ENCODE measurements around the gene TSPAN1. TPM values are rescaled to one million over a fixed set of nuclear protein-coding genes. Genes with fewer than 3 reads are reported as not detected.

TSPAN1 gene
- total and polyA plus RNA-seq, 7 experiments from 2014 or later = not detected

DNA sequence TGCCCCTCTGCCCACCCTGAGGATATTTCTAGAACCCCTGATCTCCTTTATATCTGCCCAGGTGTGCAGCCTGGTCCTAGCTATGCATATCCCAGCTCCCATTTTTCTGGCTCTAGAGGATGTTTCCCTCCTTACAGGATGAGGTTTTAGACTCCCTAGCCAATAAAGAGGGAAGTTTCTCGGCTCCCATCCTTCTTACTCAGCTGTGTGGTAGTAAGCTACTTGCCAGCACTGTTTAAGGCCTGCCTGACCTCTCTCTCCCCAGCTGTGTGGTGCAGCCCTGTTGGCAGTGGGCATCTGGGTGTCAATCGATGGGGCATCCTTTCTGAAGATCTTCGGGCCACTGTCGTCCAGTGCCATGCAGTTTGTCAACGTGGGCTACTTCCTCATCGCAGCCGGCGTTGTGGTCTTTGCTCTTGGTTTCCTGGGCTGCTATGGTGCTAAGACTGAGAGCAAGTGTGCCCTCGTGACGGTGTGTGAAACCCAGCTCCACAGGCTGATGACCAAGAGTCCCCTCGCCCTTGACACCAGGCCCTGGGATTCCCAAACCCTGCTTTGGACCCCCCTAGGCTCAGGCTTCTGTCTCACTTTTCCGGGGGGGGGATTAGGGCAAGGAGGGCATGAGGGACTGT, 9.2 kb downstream of the TSPAN1 start:
- no peak overlapping the region for H3K4me3 Mint-ChIP-seq
- Histone ChIP-seq H3K9me3 (ENCODE audit: control insufficient read depth in 2 of 3, low read length in 3 of 3) (no peaks in the 10 kb centered on the region), H3K27me3 (ENCODE audit: control insufficient read depth in 2 of 2, insufficient read depth in 2 of 2, low read length in 2 of 2) (no peaks in the 10 kb centered on the region), H3K36me3 (ENCODE audit: control insufficient read depth in 2 of 3, insufficient read depth in 3 of 3, low read length in 3 of 3) (peaks cover 0 to 1% (median 0%) of the 10 kb centered on the region in 3 experiments), H3K27ac (ENCODE audit: low read depth, low read length) (no peak overlapping the region), H3K4me3 (ENCODE audit: low read length) (no peak overlapping the region), H3K4me1 (ENCODE audit: control insufficient read depth in 2 of 2, insufficient read depth in 2 of 2, low read length in 2 of 2) (no peaks in the 10 kb centered on the region)
- H3K4me1 Mint-ChIP-seq = peaks cover 0 to 19% (median 14%) of the 10 kb centered on the region in 7 donors
- ChIA-PET CTCF (interaction anchor here (10.7 kb wide), 1 partner anchor 148 kb away, joined by 119 read pairs; no protein-coding TSS in a partner anchor), POLR2A (interaction anchor here (0.8 kb wide), 1 partner anchor 52 kb away, joined by 3 read pairs; no protein-coding TSS in a partner anchor)
- intact Hi-C loops (cut with micrococcal nuclease) = no loop called here
- H3K36me3 Mint-ChIP-seq = peaks cover 0 to 11% (median 5%) of the 10 kb centered on the region in 5 donors
- ATAC-seq (peak; percentile 44), DNase-seq (no peak)
- H3K27ac Mint-ChIP-seq = peak overlapping the region in 3 of 9 donors; percentile 38 to 50 (median 38)
- H3K27me3 Mint-ChIP-seq = no peaks in the 10 kb centered on the region
- no peaks in the 10 kb centered on the region for H3K9me3 Mint-ChIP-seq

DNA sequence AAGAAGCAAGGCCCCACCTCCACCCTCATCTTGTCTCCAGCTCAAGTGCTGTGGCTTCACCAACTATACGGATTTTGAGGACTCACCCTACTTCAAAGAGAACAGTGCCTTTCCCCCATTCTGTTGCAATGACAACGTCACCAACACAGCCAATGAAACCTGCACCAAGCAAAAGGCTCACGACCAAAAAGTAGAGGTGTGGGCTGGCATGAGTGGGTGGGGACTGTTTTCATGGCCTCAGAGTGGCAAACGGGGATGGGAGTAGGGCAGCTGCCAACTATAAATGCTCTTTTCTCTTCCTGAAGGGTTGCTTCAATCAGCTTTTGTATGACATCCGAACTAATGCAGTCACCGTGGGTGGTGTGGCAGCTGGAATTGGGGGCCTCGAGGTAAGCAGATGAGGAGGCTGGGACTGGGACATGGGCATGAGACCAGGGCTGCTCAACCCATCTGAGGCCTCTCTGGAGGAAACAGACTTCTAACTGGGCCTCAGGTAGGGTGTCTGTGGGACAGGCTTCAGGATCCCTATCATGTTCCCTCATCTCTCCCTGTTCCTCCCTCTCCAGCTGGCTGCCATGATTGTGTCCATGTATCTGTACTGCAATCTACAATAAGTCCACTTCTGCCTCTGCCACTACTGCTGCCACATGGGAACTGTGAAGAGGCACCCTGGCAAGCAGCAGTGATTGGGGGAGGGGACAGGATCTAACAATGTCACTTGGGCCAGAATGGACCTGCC, 10.2 kb downstream of the TSPAN1 start:
- CTCF ChIA-PET = interaction anchor here (1.0 to 10.7 kb wide), 2 partner anchors 38 to 149 kb away, joined by 3 to 119 read pairs; no protein-coding TSS in a partner anchor
- Histone ChIP-seq H3K4me1 (ENCODE audit: control insufficient read depth in 2 of 2, insufficient read depth in 2 of 2, low read length in 2 of 2) (no peaks in the 10 kb centered on the region), H3K9me3 (ENCODE audit: control insufficient read depth in 2 of 3, low read length in 3 of 3) (no peaks in the 10 kb centered on the region), H3K36me3 (ENCODE audit: control insufficient read depth in 2 of 3, insufficient read depth in 3 of 3, low read length in 3 of 3) (peaks cover 0 to 10% (median 0%) of the 10 kb centered on the region in 3 experiments), H3K27ac (ENCODE audit: low read depth, low read length) (no peak overlapping the region), H3K27me3 (ENCODE audit: control insufficient read depth in 2 of 2, insufficient read depth in 2 of 2, low read length in 2 of 2) (no peaks in the 10 kb centered on the region), H3K4me3 (ENCODE audit: low read length) (no peak overlapping the region)
- POLR2A ChIA-PET = interaction anchor here (0.6 to 0.8 kb wide), 2 partner anchors 51 to 128 kb away, joined by 3 read pairs; no protein-coding TSS in a partner anchor
- DNase-seq (peak in 3 of 9 donors; percentile 8 to 58 (median 25)), ATAC-seq (peak; percentile 29)
- Mint-ChIP-seq H3K36me3 (peaks cover 3 to 16% (median 6%) of the 10 kb centered on the region in 5 donors), H3K9me3 (no peaks in the 10 kb centered on the region), H3K4me1 (peaks cover 0 to 19% (median 14%) of the 10 kb centered on the region in 7 donors), H3K4me3 (no peak overlapping the region), H3K27me3 (no peaks in the 10 kb centered on the region), H3K27ac (peak overlapping the region in 6 of 9 donors; percentile 50 to 87 (median 72))
- intact Hi-C loops (cut with micrococcal nuclease) = no loop called here

DNA sequence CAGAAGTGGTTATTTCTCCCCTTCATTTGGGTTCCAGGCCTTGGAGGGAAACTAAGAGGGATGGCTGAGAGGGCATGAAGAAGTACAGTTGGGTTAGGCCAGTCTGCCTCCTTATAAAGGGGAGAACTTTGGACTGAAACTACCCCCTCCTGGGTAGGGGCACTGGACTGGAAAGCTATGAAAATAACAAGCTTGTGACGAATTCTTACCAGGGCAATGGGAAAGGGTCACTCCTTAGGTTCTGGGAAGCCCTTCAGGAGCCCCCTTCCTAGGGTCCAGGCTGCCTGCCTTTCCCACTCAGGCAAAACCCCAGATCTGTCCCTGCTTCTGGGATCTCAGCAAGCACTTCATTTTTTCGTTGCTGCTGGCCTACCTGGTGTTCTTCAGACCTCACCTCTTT, 11.2 kb downstream of the TSPAN1 start:
- intact Hi-C loops (cut with micrococcal nuclease) = no loop called here
- ATAC-seq = no peak
- H3K4me1 ChIP-seq (ENCODE audit: control insufficient read depth in 2 of 2, insufficient read depth in 2 of 2, low read length in 2 of 2) = no peaks in the 10 kb centered on the region
- CTCF ChIA-PET = no interaction called here
- Mint-ChIP-seq H3K36me3 (peaks cover 4 to 22% (median 7%) of the 10 kb centered on the region in 5 donors), H3K27ac (peak overlapping the region in 6 of 9 donors; percentile 8 to 75 (median 58)), H3K9me3 (no peaks in the 10 kb centered on the region), H3K4me1 (peaks cover 0 to 19% (median 14%) of the 10 kb centered on the region in 7 donors), H3K4me3 (no peak overlapping the region), H3K27me3 (no peaks in the 10 kb centered on the region)
- no peaks in the 10 kb centered on the region for H3K9me3 ChIP-seq (ENCODE audit: control insufficient read depth in 2 of 3, low read length in 3 of 3)
- no peaks in the 10 kb centered on the region for H3K27me3 ChIP-seq (ENCODE audit: control insufficient read depth in 2 of 2, insufficient read depth in 2 of 2, low read length in 2 of 2)
- peaks cover 0 to 19% (median 4%) of the 10 kb centered on the region in 3 experiments for H3K36me3 ChIP-seq (ENCODE audit: control insufficient read depth in 2 of 3, insufficient read depth in 3 of 3, low read length in 3 of 3)
- no peak for DNase-seq
- H3K4me3 ChIP-seq (ENCODE audit: low read length) = no peak overlapping the region
- POLR2A ChIA-PET = no interaction called here
- H3K27ac ChIP-seq (ENCODE audit: low read depth, low read length) = no peak overlapping the region

DNA sequence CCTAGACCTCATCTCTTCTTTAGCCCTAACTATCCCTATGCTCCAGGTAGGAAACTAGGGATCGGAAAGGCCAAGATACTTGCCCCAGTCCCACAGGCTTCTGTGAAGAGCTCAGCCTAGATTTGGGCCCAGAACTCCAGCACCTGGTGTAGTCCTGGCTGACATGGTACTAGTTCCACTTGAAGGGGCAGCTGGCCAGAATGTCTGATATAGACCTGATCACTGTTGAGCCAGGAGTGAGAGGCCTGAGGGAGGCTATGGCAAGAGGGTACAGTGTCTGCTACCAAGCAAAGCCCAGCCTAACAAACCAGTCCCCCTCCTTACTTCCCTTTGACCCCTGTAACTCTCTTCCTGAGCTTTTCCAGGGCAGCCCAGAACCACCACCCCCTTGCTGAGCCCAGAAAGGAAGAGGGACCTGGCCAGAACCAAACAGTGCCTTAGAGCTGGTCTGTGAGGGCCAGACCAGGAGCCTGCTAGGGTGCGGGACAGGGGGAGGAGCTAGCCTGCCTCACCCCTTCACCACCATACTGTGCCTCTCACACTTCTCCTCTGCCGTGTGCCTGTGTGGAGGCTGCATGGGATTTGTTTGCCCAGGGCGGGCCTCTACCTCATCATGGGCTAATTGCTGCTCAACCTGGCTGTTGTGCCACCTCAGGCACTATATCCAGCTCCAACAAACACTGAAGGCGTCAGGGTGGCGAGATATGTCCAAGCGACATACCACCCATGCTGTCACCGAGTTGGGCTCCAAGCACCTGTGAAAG, 12.4 kb downstream of the TSPAN1 start:
- no peak overlapping the region for H3K27ac ChIP-seq (ENCODE audit: low read depth, low read length)
- peak overlapping the region in 3 of 9 donors; percentile 25 to 29 (median 25) for H3K27ac Mint-ChIP-seq
- H3K4me1 Mint-ChIP-seq = peaks cover 0 to 19% (median 13%) of the 10 kb centered on the region in 7 donors
- intact Hi-C loops (cut with micrococcal nuclease) = no loop called here
- ChIA-PET CTCF (interaction anchor here (0.8 kb wide), 1 partner anchor 151 kb away, joined by 4 read pairs; no protein-coding TSS in a partner anchor), POLR2A (interaction anchor here (0.7 kb wide), 1 partner anchor 11 kb away, joined by 3 read pairs; no protein-coding TSS in a partner anchor)
- H3K27me3 Mint-ChIP-seq = no peaks in the 10 kb centered on the region
- H3K4me1 ChIP-seq (ENCODE audit: control insufficient read depth in 2 of 2, insufficient read depth in 2 of 2, low read length in 2 of 2) = no peaks in the 10 kb centered on the region
- no peak overlapping the region for H3K4me3 Mint-ChIP-seq
- peaks cover 6 to 29% (median 7%) of the 10 kb centered on the region in 5 donors for H3K36me3 Mint-ChIP-seq
- H3K4me3 ChIP-seq (ENCODE audit: low read length) = no peak overlapping the region
- H3K36me3 ChIP-seq (ENCODE audit: control insufficient read depth in 2 of 3, insufficient read depth in 3 of 3, low read length in 3 of 3) = peaks cover 0 to 31% (median 4%) of the 10 kb centered on the region in 3 experiments
- H3K27me3 ChIP-seq (ENCODE audit: control insufficient read depth in 2 of 2, insufficient read depth in 2 of 2, low read length in 2 of 2) = no peaks in the 10 kb centered on the region
- no peak for ATAC-seq
- no peaks in the 10 kb centered on the region for H3K9me3 ChIP-seq (ENCODE audit: control insufficient read depth in 2 of 3, low read length in 3 of 3)
- H3K9me3 Mint-ChIP-seq = no peaks in the 10 kb centered on the region
- no peak for DNase-seq

DNA sequence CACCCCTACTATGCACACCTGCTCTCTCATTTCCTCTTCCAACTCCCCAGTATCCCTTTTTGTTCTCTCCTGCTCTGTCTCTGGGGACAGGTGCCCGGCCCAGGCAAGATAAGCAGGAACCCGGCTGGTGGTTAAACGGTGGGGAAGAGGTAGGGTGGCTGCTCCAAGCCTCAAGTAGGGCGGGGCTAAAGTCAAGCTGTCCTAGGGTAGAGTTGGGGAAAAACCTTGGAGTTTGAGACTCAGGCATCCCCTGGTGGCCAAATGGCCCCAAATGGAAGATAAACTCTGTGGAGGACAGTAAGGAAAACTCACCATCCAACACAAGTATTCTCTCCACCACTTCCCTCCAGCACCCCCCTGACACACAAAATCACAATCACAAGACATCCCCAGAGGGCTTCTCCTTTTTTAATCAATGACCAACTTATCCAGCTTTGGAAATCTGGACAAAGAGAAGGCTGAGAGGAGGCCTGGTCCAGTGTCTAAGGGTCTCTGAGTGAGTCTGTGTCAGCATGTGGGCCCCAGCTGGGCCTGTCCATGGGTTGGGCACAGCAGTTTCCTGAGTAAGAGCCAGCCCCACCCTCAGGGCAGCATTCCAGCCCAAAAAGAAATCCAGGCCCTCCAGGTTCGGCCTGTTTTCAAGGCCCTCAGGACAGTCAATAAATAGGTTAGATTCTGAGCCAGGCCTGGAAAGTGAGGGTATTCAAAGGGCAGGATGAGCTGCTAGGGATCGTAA, 13.6 kb downstream of the TSPAN1 start:
- H3K36me3 Mint-ChIP-seq = peaks cover 6 to 37% (median 9%) of the 10 kb centered on the region in 5 donors
- no peak overlapping the region for H3K4me3 Mint-ChIP-seq
- Histone ChIP-seq H3K27me3 (ENCODE audit: control insufficient read depth in 2 of 2, insufficient read depth in 2 of 2, low read length in 2 of 2) (no peaks in the 10 kb centered on the region), H3K36me3 (ENCODE audit: control insufficient read depth in 2 of 3, insufficient read depth in 3 of 3, low read length in 3 of 3) (peaks cover 0 to 43% (median 4%) of the 10 kb centered on the region in 3 experiments), H3K27ac (ENCODE audit: low read depth, low read length) (no peak overlapping the region), H3K4me3 (ENCODE audit: low read length) (no peak overlapping the region), H3K9me3 (ENCODE audit: control insufficient read depth in 2 of 3, low read length in 3 of 3) (no peaks in the 10 kb centered on the region), H3K4me1 (ENCODE audit: control insufficient read depth in 2 of 2, insufficient read depth in 2 of 2, low read length in 2 of 2) (no peaks in the 10 kb centered on the region)
- ATAC-seq (no peak), DNase-seq (no peak)
- H3K9me3 Mint-ChIP-seq = no peaks in the 10 kb centered on the region
- peaks cover 0 to 19% (median 13%) of the 10 kb centered on the region in 7 donors for H3K4me1 Mint-ChIP-seq
- ChIA-PET POLR2A (no interaction called here), CTCF (interaction anchor here (0.9 kb wide), 1 partner anchor 153 kb away, joined by 3 read pairs; no protein-coding TSS in a partner anchor)
- H3K27ac Mint-ChIP-seq = peak overlapping the region in 2 of 9 donors; percentile 23 to 32
- no peaks in the 10 kb centered on the region for H3K27me3 Mint-ChIP-seq
- intact Hi-C loops (cut with micrococcal nuclease) = no loop called here
